Fibroblast of gingiva (primary cell): ENCODE results near the gene SF3A2.

Experiments used
- DNase-seq: peaks from one replicate; pipeline ENCODE4 v3.0.0-alpha.2; 2011; ENCODE audit warnings: low read depth

The SF3A2 gene

GRCh38 chr19:2226840-2227360 lies 9.7 kb upstream of the SF3A2 start:
- DNase-seq = no peak

GRCh38 chr19:2227415-2228156 lies 9.0 kb upstream of the SF3A2 start:
- DNase-seq = no peak

GRCh38 chr19:2228157-2229030 lies 8.2 kb upstream of the SF3A2 start:
- DNase-seq = no peak

- no peak for DNase-seq
These were observed 7.3 kb upstream of the SF3A2 start for GRCh38 chr19:2229103-2230032.

- no peak for DNase-seq
These were observed 6.5 kb upstream of the SF3A2 start for GRCh38 chr19:2230033-2230531.

GRCh38 chr19:2230807-2231533 lies 5.7 kb upstream of the SF3A2 start:
- no peak for DNase-seq

GRCh38 chr19:2231621-2232221 lies 4.9 kb upstream of the SF3A2 start:
- no peak for DNase-seq

- no peak for DNase-seq
These were observed 4.1 kb upstream of the SF3A2 start for GRCh38 chr19:2232286-2233151.

GRCh38 chr19:2233601-2234280 lies 2.9 kb upstream of the SF3A2 start:
- DNase-seq = no peak

GRCh38 chr19:2234996-2235380 lies 1.6 kb upstream of the SF3A2 start:
- DNase-seq = no peak

GRCh38 chr19:2235381-2236063 lies 1.1 kb upstream of the SF3A2 start:
- no peak for DNase-seq

GRCh38 chr19:2236064-2236313 lies 635 bp upstream of the SF3A2 start:
- no peak for DNase-seq

GRCh38 chr19:2237051-2237868 lies 636 bp downstream of the SF3A2 start:
- no peak for DNase-seq

GRCh38 chr19:2237869-2238153 lies 1.2 kb downstream of the SF3A2 start:
- DNase-seq = no peak

- no peak for DNase-seq
These were observed 2.5 kb downstream of the SF3A2 start for GRCh38 chr19:2239173-2239572.

- DNase-seq = peak; percentile 40
These were observed 3.4 kb downstream of the SF3A2 start for GRCh38 chr19:2239771-2240770.
